Muscle of arm (tissue), 12 donors: Measurements from ENCODE around the gene CCDC15. TPM values are rescaled to one million over a fixed set of nuclear protein-coding genes. Genes with fewer than 3 reads are reported as not detected.
"Not testable (repeated sequence)": the region's sequence is repeated elsewhere in the genome, so short reads cannot be mapped to it uniquely, and the experiment has no call there.

Experiments used
- DNase-seq: peaks from one replicate; pipeline ENCODE4 v3.0.0-alpha.2; 2013
- polyA plus RNA-seq, 12 donors: library from polyadenylated mRNA; unstranded; fragments of 120-200 nt; gene quantifications; one replicate each; pipeline ENCODE4 v1.2.1, GENCODE V29; 2013; ENCODE audit not compliant: insufficient read length in 12 of 12

The CCDC15 gene
- polyA plus RNA-seq, 12 donors, result 2.4 to 5.3 (median 3.4) TPM; not detected in 2

DNA sequence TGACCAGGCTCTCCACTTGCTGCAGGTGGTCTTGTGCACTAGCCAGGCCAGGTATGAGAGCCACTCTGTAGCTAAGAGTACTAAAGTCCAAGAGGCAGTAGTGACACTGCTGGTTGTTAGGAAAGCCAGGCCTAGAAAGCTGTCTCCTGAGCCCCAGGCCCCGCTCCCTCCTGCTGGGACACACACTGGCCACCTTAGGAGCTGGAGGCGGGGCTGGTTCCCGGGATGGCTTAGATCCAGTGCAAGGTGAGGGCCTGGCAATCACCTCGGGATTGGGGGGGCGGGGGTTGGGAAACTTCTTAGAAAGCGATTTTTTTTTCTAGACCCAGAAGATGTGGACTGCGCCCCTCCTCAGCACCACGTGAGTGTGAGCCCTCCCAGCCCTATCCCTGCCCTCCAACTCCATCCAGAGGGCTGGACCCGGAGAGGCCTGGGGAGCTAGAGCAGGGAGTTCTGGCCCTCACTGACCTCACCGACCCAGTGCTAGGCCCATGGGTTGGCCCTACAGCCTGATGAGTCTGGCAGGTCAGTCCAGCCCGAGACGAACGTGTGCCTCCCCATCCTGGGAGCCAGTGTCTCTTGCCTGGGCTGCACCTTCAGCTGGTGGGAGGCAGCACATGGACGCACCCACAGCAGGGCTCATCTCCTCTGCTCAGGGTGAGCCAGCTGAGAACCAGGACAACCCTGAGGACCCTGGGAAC, 127.2 kb downstream of the CCDC15 start:
- DNase-seq, result no peak

GRCh38 chr11:125082040-125082439, 128.0 kb downstream of the CCDC15 start:
- no peak for DNase-seq

- DNase-seq, result no peak
These were observed 128.8 kb downstream of the CCDC15 start for GRCh38 chr11:125082611-125083311.

- no peak for DNase-seq
These were observed 129.5 kb downstream of the CCDC15 start for GRCh38 chr11:125083312-125084056.

- DNase-seq, result no peak
These were observed 130.0 kb downstream of the CCDC15 start for GRCh38 chr11:125084057-125084416.

- DNase-seq, result no peak
These were observed 130.8 kb downstream of the CCDC15 start for GRCh38 chr11:125084761-125085231.

DNA sequence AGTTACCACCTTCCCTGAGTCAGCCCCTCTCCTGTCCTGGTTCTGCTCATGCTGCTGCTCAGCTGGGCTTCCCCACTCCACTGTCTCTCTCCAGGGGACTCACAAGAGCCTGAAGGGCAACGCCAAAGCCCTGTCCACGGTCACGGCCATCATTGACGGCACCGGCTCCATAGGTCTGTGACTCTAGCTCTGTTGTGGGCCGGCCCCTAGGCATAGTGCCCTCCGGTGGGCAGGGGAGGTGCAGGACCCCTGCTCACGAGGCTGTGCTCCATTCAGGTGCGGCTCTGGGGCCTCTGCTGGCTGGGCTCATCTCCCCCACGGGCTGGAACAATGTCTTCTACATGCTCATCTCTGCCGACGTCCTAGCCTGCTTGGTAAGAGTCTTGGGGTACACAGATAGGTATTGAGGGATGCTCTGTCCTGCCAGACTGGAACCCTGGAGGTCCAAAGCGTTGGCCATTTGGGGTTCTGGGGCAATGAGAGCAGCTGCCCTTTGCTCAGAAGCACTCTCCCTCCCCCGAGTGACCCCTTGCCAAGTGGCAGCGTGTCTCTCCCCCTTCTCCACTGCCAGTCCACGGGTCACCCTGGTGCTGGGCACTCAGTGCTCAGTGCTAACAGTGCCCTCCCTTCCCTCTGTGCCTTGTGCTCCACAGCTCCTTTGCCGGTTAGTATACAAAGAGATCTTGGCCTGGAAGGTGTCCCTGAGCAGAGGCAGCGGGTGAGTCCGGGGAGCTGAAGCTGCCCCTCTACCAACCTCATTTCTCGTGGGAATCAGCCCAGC, 131.5 kb downstream of the CCDC15 start:
- DNase-seq, result no peak

DNA sequence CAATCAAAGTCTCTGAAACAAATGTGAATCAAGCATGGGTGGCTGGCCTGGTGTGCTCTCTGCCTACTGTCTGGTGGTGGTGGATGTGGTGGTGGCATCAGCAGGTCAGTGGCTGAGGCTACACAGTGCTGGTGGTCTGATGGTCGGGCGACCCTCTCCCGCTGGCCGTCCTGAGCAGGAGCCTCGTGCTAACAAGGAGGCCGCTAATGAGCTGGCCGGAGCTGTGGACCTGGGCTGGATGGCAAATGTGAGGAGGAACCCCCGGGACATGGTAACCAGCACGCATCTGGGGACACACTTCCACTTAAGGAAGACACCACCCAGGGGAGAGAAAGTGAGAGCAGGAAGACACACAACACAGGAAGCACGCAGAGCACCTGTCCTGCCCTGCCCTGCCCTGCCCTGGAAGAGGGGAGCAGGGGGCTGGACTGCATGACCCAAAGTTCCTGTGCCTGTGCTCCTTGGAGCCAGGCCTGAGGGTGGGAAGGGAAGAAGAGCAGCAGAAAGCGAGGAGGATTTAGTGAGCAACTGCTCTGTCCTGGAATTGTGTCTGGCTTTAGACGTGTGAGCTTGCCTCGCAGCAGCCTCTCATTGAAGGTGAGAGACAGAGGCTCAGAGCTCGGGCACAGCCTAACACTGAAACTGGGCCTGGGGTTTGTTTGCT, 132.8 kb downstream of the CCDC15 start:
- DNase-seq, result no peak

GRCh38 chr11:125088123-125088522, 134.1 kb downstream of the CCDC15 start:
- no peak for DNase-seq

DNA sequence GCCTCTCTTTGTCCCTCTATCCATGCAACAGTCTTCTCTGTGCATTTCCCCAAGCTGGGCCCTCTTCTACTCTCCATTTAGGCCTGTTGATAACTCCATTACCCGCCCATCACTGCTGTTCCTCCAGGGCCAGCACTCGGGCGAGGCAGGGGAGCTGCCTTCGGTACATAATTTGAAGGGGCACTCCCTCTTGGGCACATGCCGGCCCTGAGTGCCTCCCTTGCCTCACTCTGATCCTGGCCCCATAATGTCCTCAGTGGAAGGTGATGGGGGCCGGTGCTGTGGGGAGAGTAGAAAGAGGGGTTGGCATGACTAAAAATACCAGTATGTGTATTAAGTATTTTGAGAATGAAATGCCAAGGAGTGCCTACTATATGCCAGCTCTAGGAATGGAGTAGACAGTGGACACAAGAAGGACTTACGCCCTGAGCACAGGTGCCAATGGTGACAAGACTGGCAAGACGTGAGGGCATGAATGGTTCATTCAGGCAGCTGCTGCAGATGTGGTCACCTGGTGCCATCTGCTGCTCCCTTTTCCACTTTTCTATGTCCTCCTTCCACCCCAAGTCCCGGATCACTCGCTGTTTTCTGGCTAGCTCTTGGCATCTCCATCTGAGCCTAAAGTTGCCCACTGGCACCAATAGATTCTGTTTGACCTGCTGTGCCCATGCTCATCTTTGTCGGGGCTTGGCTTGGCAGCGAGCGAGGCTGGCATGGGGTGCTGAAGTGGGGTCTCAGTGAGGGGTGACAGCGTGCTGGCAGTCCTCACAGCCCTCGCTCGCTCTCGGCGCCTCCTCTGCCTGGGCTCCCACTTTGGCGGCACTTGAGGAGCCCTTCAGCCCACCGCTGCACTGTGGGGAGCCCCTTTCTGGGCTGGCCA, 134.8 kb downstream of the CCDC15 start:
- DNase-seq, result no peak

DNA sequence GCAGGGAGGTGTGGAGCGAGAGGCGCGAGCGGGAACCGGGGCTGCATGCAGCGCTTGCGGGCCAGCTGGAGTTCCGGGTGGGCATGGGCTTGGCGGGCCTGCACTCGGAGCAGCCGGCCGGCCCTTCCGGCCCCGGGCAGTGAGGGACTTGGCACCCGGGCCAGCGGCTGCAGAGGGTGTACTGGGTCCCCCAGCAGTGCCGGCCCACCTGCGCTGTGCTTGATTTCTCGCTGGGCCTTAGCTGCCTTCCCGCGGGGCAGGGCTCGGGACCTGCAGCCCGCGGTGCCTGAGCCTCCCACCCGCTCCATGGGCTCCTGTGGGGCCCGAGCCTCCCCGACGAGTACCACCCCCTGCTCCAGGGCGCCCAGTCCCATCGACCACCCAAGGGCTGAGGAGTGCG, 135.5 kb downstream of the CCDC15 start:
- not testable (repeated sequence) for DNase-seq

DNA sequence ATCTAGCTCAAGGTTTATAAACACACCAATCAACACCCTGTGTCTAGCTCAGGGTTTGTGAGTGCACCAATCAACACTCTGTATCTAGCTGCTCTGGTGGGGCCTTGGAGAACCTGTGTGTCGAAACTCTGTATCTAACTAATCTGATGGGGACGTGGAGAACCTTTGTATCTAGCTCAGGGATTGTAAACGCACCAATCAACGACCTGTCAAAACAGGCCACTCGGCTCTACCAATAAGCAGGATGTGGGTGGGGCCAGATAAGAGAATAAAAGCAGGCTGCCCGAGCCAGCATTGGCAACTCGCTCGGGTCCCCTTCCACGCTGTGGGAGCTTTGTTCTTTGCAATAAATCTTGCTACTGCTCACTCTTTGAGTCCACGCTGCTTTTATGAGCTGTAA, 136.1 kb downstream of the CCDC15 start:
- DNase-seq, result not testable (repeated sequence)

GRCh38 chr11:125090816-125091215, 136.8 kb downstream of the CCDC15 start:
- no peak for DNase-seq

Other genes with a start within 250 kb of the CCDC15 start
- gene NRGN, start 214.3 kb upstream of the CCDC15 start, polyA plus RNA-seq, result 10 to 100 TPM in 2 of 12 donors, 1 to 10 TPM in 9, not detected in 1; 3.1 to 14.5 (median 5.1) TPM
- 1 to 10 TPM in 7 of 12 donors, under 1 TPM in 3, not detected in 2; 0.60 to 2.8 (median 1.4) TPM for gene VSIG2, start 201.9 kb upstream of the CCDC15 start, polyA plus RNA-seq
- gene ESAM, start 191.9 kb upstream of the CCDC15 start, polyA plus RNA-seq, result 10 to 100 TPM in 11 of 12 donors, not detected in 1; 39.8 to 59.8 (median 52.1) TPM
- 10 to 100 TPM in 11 of 12 donors, not detected in 1; 11.1 to 32.5 (median 16.0) TPM for gene MSANTD2, start 153.8 kb upstream of the CCDC15 start, polyA plus RNA-seq
- 10 to 100 TPM in 11 of 12 donors, not detected in 1; 18.3 to 42.5 (median 27.0) TPM for gene ROBO3, start 88.8 kb upstream of the CCDC15 start, polyA plus RNA-seq
- 10 to 100 TPM in 11 of 12 donors, not detected in 1; 22.9 to 41.6 (median 26.4) TPM for gene ROBO4, start 56.3 kb upstream of the CCDC15 start, polyA plus RNA-seq
- under 1 TPM in 5 of 12 donors, not detected in 7; 0.13 to 0.34 (median 0.18) TPM for gene HEPN1, start 35.0 kb upstream of the CCDC15 start, polyA plus RNA-seq
- gene HEPACAM, start 18.2 kb upstream of the CCDC15 start, polyA plus RNA-seq, result under 1 TPM in 4 of 12 donors, not detected in 8; 0.05 to 0.33 (median 0.19) TPM
- gene SLC37A2, start 109.1 kb downstream of the CCDC15 start, polyA plus RNA-seq, result 1 to 10 TPM in 10 of 12 donors, not detected in 2; 1.6 to 3.8 (median 2.9) TPM
- 10 to 100 TPM in 11 of 12 donors, not detected in 1; 14.4 to 29.8 (median 24.5) TPM for gene TMEM218, start 157.4 kb downstream of the CCDC15 start, polyA plus RNA-seq
- 10 to 100 TPM in 11 of 12 donors, not detected in 1; 18.8 to 53.6 (median 25.8) TPM for gene PKNOX2, start 210.5 kb downstream of the CCDC15 start, polyA plus RNA-seq